Stimulated activated CD8-positive, alpha-beta memory T cell treated with anti-CD3 and anti-CD28 coated beads, Interleukin-12 subunit alpha, Interleukin-12 subunit beta, amount 100 ng/mL, for 1 hour (primary cell): ENCODE measurements around the gene PC.
"Not testable (repeated sequence)": the region's sequence is repeated elsewhere in the genome, so short reads cannot be mapped to it uniquely, and the experiment has no call there.

Experiments used
- DNase-seq: peaks from one replicate; pipeline ENCODE4 v3.0.0-alpha.2; 2020; ENCODE audit warnings: low read depth

PC gene

GRCh38 chr11:66978717-66979116 is 20.5 kb upstream of the PC start:
- DNase-seq: no peak

- DNase-seq: no peak
These were observed 20.0 kb upstream of the PC start for GRCh38 chr11:66978229-66978628.

- no peak for DNase-seq
These were observed 18.7 kb upstream of the PC start for GRCh38 chr11:66976925-66977324.

- no peak for DNase-seq
These were observed 17.9 kb upstream of the PC start for GRCh38 chr11:66976028-66976467.

- DNase-seq: no peak
These were observed 17.3 kb upstream of the PC start for GRCh38 chr11:66975405-66976027.

GRCh38 chr11:66974724-66975404 is 16.7 kb upstream of the PC start, which contains the start of gene C11orf86:
TSS of gene C11orf86 (plus strand) at chr11:66975304. CDS start at chr11:66975363, 59 bp downstream.
- no peak for DNase-seq

GRCh38 chr11:66973956-66974580 is 15.9 kb upstream of the PC start:
- DNase-seq: no peak

GRCh38 chr11:66971488-66971887 is 13.3 kb upstream of the PC start:
- no peak for DNase-seq

- DNase-seq: no peak
These were observed 12.7 kb upstream of the PC start for GRCh38 chr11:66970807-66971442.

GRCh38 chr11:66970371-66970806 is 12.2 kb upstream of the PC start:
- no peak for DNase-seq

GRCh38 chr11:66969584-66970225 is 11.5 kb upstream of the PC start:
- DNase-seq: no peak

GRCh38 chr11:66967670-66968425 is 9.7 kb upstream of the PC start:
- no peak for DNase-seq

GRCh38 chr11:66966351-66966750 is 8.2 kb upstream of the PC start:
- DNase-seq: no peak

GRCh38 chr11:66964495-66964894 is 6.3 kb upstream of the PC start:
- DNase-seq: no peak

GRCh38 chr11:66962801-66963200 is 4.6 kb upstream of the PC start:
- DNase-seq: no peak

GRCh38 chr11:66962247-66962646 is 4.1 kb upstream of the PC start:
- DNase-seq: no peak

GRCh38 chr11:66961691-66962213 is 3.6 kb upstream of the PC start:
- DNase-seq: not testable (repeated sequence)

- DNase-seq: no peak
These were observed 732 bp upstream of the PC start for GRCh38 chr11:66958956-66959274.

- DNase-seq: no peak
These were observed 282 bp downstream of the PC start for GRCh38 chr11:66957971-66958231.

- DNase-seq: no peak
These were observed 1.4 kb downstream of the PC start for GRCh38 chr11:66956689-66957290.

- DNase-seq: no peak
These were observed 4.9 kb downstream of the PC start for GRCh38 chr11:66953081-66953833.
